ENCODE data around the gene NTM. TPM values are rescaled to one million over a fixed set of nuclear protein-coding genes. Genes with fewer than 3 reads are reported as not detected.

NTM gene
- total and polyA plus RNA-seq, 10 donors = 0.13 to 1.6 (median 0.67) TPM

DNA sequence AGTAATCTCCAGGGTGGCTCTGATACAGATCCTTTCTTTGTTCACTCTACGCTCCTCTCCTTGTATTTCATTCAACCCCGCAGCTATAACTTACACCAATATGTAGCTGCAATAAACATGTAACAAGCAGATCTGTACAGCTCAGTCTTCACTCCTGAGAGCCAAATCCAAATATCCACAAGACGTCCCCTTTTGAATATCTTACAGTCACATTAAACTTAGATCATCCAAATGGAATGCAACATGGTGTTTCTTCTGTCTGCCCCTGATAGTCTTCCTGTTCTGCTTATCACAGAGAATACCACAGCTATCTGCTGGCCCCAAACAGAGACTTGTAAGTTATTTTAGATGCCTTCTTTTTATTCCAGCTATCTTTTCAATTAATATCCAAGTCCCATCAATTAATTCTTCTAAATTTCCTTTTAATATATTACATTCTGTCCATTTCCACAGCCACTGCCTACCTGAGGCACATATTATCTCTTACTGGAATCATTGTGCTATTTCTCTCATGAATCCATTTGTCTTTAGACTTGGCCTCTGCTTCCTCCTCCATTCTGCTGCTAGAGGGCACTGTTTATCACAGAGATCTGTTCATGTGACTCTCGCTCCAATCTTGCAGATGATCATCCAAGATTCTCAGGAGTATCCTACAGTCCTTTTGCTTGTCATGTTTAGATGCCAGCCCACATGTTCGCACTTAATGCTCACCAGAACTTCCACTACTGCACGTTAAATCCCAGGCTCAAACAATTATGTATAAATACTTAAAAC lies 908.6 kb downstream of the NTM start:
- H3K4me1 ChIP-seq = no peaks in the 10 kb centered on the region
- H3K4me3 ChIP-seq = no peak overlapping the region
- no peak for DNase-seq
- H3K36me3 ChIP-seq = no peaks in the 10 kb centered on the region
- 58 to 67% (median 62%) methylated on average over 6 of the region's 6 CpGs for WGBS, 5 donors
- intact Hi-C loops (cut with DNase I; ENCODE audit: low total_unique reads) = no loop called here
- no peaks in the 10 kb centered on the region for H3K27me3 ChIP-seq (replicated peaks in 1 of 7)
- TF ChIP-seq, protein P1, sequence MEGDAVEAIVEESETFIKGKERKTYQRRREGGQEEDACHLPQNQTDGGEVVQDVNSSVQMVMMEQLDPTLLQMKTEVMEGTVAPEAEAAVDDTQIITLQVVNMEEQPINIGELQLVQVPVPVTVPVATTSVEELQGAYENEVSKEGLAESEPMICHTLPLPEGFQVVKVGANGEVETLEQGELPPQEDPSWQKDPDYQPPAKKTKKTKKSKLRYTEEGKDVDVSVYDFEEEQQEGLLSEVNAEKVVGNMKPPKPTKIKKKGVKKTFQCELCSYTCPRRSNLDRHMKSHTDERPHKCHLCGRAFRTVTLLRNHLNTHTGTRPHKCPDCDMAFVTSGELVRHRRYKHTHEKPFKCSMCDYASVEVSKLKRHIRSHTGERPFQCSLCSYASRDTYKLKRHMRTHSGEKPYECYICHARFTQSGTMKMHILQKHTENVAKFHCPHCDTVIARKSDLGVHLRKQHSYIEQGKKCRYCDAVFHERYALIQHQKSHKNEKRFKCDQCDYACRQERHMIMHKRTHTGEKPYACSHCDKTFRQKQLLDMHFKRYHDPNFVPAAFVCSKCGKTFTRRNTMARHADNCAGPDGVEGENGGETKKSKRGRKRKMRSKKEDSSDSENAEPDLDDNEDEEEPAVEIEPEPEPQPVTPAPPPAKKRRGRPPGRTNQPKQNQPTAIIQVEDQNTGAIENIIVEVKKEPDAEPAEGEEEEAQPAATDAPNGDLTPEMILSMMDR (IDR thresholded peaks at IDR 0.05 in 8 of 11, conservative IDR thresholded peaks at IDR 0.05 in 3 of 11) = peak in 8 of 11 experiments; percentile 35 to 60 (median 46)
- no peak for TF ChIP-seq POLR2AphosphoS5 (IDR thresholded peaks at IDR 0.05)
- H3K9me3 ChIP-seq = no peaks in the 10 kb centered on the region
- no peak overlapping the region for H3K27ac ChIP-seq

DNA sequence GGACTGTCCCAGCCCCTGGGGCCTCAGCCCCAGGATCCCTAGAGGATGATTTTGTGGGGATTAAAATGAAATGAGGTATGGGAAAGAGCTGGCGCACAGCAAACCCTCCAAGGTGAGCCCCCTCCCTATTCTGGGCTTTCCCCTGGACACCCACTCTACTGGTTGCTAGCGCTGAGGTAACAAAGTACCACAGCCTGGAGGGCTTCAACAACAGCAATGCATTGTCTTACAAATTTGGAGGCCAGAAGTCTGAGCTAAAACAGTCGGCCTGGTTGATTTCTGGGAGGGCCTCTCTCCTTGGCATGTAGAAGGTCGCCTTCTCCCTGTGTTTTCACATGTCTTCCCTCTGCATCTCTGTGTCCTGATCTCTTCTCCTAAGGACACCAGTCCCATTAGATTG lies 913.6 kb downstream of the NTM start:
- 85 to 96% (median 92%) methylated on average over 4 of the region's 4 CpGs for WGBS, 5 donors
- DNase-seq = no peak
- no peaks in the 10 kb centered on the region for H3K27me3 ChIP-seq (replicated peaks in 1 of 7)

GRCh38 chr11:132284611-132285010 lies 914.2 kb downstream of the NTM start:
- no peaks in the 10 kb centered on the region for H3K27me3 ChIP-seq (replicated peaks in 1 of 7)
- DNase-seq = no peak
- H3K9me3 ChIP-seq = no peaks in the 10 kb centered on the region
- H3K27ac ChIP-seq = no peak overlapping the region
- no peak overlapping the region for H3K4me3 ChIP-seq
- intact Hi-C loops (cut with DNase I; ENCODE audit: low total_unique reads) = no loop called here
- TF ChIP-seq POLR2AphosphoS5 (IDR thresholded peaks at IDR 0.05) = no peak
- TF ChIP-seq, protein P1 (IDR thresholded peaks at IDR 0.05 in 8 of 11, conservative IDR thresholded peaks at IDR 0.05 in 3 of 11) = no peak
- no peak for TF ChIP-seq POLR2A (IDR thresholded peaks at IDR 0.05)
- no peaks in the 10 kb centered on the region for H3K4me1 ChIP-seq
- WGBS, 5 donors = 92 to 96% (median 93%) methylated on average over 11 of the region's 11 CpGs
- no peaks in the 10 kb centered on the region for H3K36me3 ChIP-seq

More for the DNA sequence above, 913.6 kb downstream of the NTM start:
- H3K9me3 ChIP-seq = no peaks in the 10 kb centered on the region
- intact Hi-C loops (cut with DNase I; ENCODE audit: low total_unique reads) = no loop called here
- H3K4me3 ChIP-seq = no peak overlapping the region
- no peak for TF ChIP-seq POLR2A (IDR thresholded peaks at IDR 0.05)
- TF ChIP-seq, protein P1 (IDR thresholded peaks at IDR 0.05 in 8 of 11, conservative IDR thresholded peaks at IDR 0.05 in 3 of 11) = no peak
- no peak for TF ChIP-seq POLR2AphosphoS5 (IDR thresholded peaks at IDR 0.05)
- H3K4me1 ChIP-seq = no peaks in the 10 kb centered on the region
- no peak overlapping the region for H3K27ac ChIP-seq
- H3K36me3 ChIP-seq = no peaks in the 10 kb centered on the region

DNA sequence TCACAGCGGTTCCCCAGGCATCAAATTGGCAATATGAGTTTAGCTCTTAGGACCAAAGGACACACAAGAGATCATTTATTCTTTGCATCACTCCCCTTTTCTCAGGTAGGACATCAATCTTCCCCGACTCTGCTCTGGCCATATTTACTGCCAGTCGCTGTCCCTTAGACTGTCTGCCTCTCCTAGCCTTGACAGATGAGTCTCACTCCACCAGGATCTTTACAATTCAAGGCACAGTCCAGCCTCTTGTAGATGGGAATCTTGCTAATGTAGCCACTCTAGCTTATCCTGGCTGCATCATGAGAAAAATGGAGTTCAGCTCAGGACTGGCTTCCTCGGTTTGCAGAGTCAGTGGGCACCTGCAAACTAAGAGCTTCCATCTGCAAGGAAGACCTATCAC lies 915.2 kb downstream of the NTM start:
- TF ChIP-seq, protein P1 (IDR thresholded peaks at IDR 0.05 in 8 of 11, conservative IDR thresholded peaks at IDR 0.05 in 3 of 11) = no peak
- no peak for TF ChIP-seq POLR2A (IDR thresholded peaks at IDR 0.05)
- TF ChIP-seq POLR2AphosphoS5 (IDR thresholded peaks at IDR 0.05) = no peak
- DNase-seq = no peak
- Histone ChIP-seq H3K36me3 (no peaks in the 10 kb centered on the region), H3K4me3 (no peak overlapping the region), H3K27ac (no peak overlapping the region), H3K9me3 (no peaks in the 10 kb centered on the region), H3K4me1 (no peaks in the 10 kb centered on the region), H3K27me3 (replicated peaks in 1 of 7) (no peaks in the 10 kb centered on the region)
- WGBS, 5 donors = 73 to 85% (median 83%) methylated on average over 4 of the region's 4 CpGs
- intact Hi-C loops (cut with DNase I; ENCODE audit: low total_unique reads) = no loop called here

Data from spleen (tissue), 11 donors.